H1 (cell line): ENCODE measurements around the gene PBX2. TPM values are rescaled to one million over a fixed set of nuclear protein-coding genes. Genes with fewer than 3 reads are reported as not detected.

Experiments used
- CTCF ChIA-PET: fragments of 300-600 bp; sonication (Branson Sonifier 250); formaldehyde crosslinking; loops from one replicate; lab custom pipeline; 2021; ENCODE audit not compliant: partially characterized antibody; lab: Charles Lee
- POLR2A ChIA-PET: fragments of 300-600 bp; sonication (Branson Sonifier 250); formaldehyde crosslinking; loops from one replicate; lab custom pipeline; 2021; ENCODE audit warnings: inconsistent platforms; ENCODE audit not compliant: partially characterized antibody; lab: Charles Lee
- DNase-seq, 2 experiments: peaks; one replicate each; pipeline versions ENCODE4 v3.0.0 to v3.0.0-alpha.2; 2010 to 2022; ENCODE audit warnings: low spot score in 2 of 2, low read depth in 1 of 2, mixed read lengths in 1 of 2
- FAIRE-seq: peaks from 2 replicates; lab custom pipeline; 2011; peaks lifted over from hg19 to GRCh38; lab: Jason Lieb, UNC
- H2AFZ ChIP-seq: 2 replicates; pipeline ENCODE4 v1.8.1; 2012; ENCODE audit warnings: low read length, inconsistent platforms
- H2AK5ac ChIP-seq: 2 replicates; pipeline ENCODE4 v1.6.1; 2013; ENCODE audit warnings: low read depth, low read length
- H2BK120ac ChIP-seq: replicated peaks from 2 replicates; pipeline ENCODE3; 2013; ENCODE audit warnings: low read depth, low read length, inconsistent platforms
- H2BK12ac ChIP-seq: 2 replicates; pipeline ENCODE4 v1.6.1; 2013; ENCODE audit warnings: low read depth, low read length
- H2BK15ac ChIP-seq: 2 replicates; pipeline ENCODE4 v1.6.1; 2013; ENCODE audit warnings: low read length
- H2BK20ac ChIP-seq: 2 replicates; pipeline ENCODE4 v1.6.1; 2013; ENCODE audit warnings: low read length
- H2BK5ac ChIP-seq: 2 replicates; pipeline ENCODE4 v1.6.1; 2013; ENCODE audit warnings: low read depth, low read length
- H3K14ac ChIP-seq: 2 replicates; pipeline ENCODE4 v1.6.1; 2013; ENCODE audit warnings: inconsistent platforms; ENCODE audit not compliant: insufficient read length
- H3K18ac ChIP-seq: 2 replicates; pipeline ENCODE4 v1.6.1; 2013; ENCODE audit warnings: low read length; ENCODE audit errors: extremely low read depth
- H3K23ac ChIP-seq: 2 replicates; pipeline ENCODE4 v1.6.1; 2013; ENCODE audit warnings: inconsistent platforms; ENCODE audit not compliant: insufficient read length
- H3K23me2 ChIP-seq: 2 replicates; pipeline ENCODE4 v1.6.1; 2013; ENCODE audit warnings: low read depth, low read length
- H3K27ac ChIP-seq: 2 replicates; pipeline ENCODE4 v1.6.1; 2011; ENCODE audit warnings: low read depth, low read length, inconsistent platforms
- H3K27me3 ChIP-seq, 4 experiments: replicated peaks in 1 of 4; 1 replicate in 1 of 4; 2 replicates in 3 of 4; pipeline versions ENCODE4 v1.6.1 to v1.8.1; 2011 to 2013; ENCODE audit warnings: low read length in 3 of 4, mild to moderate bottlenecking in 3 of 4, inconsistent platforms in 2 of 4, mixed read lengths in 2 of 4, moderate library complexity in 1 of 4; ENCODE audit not compliant: control insufficient read depth in 3 of 4, insufficient read depth in 3 of 4; ENCODE audit errors: extremely low read depth in 1 of 4
- H3K36me3 ChIP-seq, 4 experiments: 2 replicates each; pipeline versions ENCODE4 v1.6.1 to v1.8.1; 2011 to 2013; ENCODE audit warnings: mild to moderate bottlenecking in 4 of 4, low read length in 3 of 4, moderate library complexity in 2 of 4, control low read depth in 1 of 4, inconsistent platforms in 1 of 4; ENCODE audit not compliant: insufficient read depth in 4 of 4, control insufficient read depth in 2 of 4
- H3K4ac ChIP-seq: replicated peaks from 2 replicates; pipeline ENCODE3; 2013; ENCODE audit warnings: low read length, low read depth, mixed read lengths, inconsistent platforms; ENCODE audit not compliant: insufficient read length
- H3K4me1 ChIP-seq, 4 experiments: replicated peaks in 1 of 4; 1 replicate in 1 of 4; 2 replicates in 3 of 4; pipeline versions ENCODE4 v1.6.1 to v1.8.1; 2011 to 2013; ENCODE audit warnings: low read length in 3 of 4, inconsistent platforms in 2 of 4, mixed read lengths in 1 of 4; ENCODE audit not compliant: insufficient read depth in 4 of 4, control insufficient read depth in 3 of 4
- H3K4me2 ChIP-seq, 2 experiments: 2 replicates each; pipeline versions ENCODE4 v1.6.1 to v1.8.1; 2011 to 2013; ENCODE audit warnings: low read depth in 2 of 2, low read length in 2 of 2, control low read depth in 1 of 2, inconsistent platforms in 1 of 2, mild to moderate bottlenecking in 1 of 2; ENCODE audit not compliant: insufficient read depth in 1 of 2
- H3K4me3 ChIP-seq, 4 experiments: fragments of 200-600, 300-600 bp in 1 of 4; sonication (generic), shearing (Covaris generic), sonication (Bioruptor Twin) in 1 of 4; 2 replicates each; pipeline versions ENCODE4 v1.5.1 to v1.8.1; 2011 to 2016; ENCODE audit warnings: low read length in 4 of 4, low read depth in 3 of 4, control low read depth in 2 of 4, inconsistent platforms in 2 of 4, mild to moderate bottlenecking in 2 of 4, mixed read lengths in 1 of 4, moderate library complexity in 1 of 4; ENCODE audit not compliant: insufficient read depth in 2 of 4; ENCODE audit errors: extremely low read depth in 1 of 4
- H3K56ac ChIP-seq: replicated peaks from 2 replicates; pipeline ENCODE3; 2013; ENCODE audit warnings: low read depth, mild to moderate bottlenecking, mixed read lengths, low read length, inconsistent platforms; ENCODE audit not compliant: insufficient read length
- H3K79me1 ChIP-seq: 2 replicates; pipeline ENCODE4 v1.6.1; 2013; ENCODE audit warnings: low read depth, low read length, control low read depth
- H3K79me2 ChIP-seq, 2 experiments: 2 replicates each; pipeline versions ENCODE4 v1.6.1 to v1.8.1; 2012 to 2013; ENCODE audit warnings: low read length in 2 of 2, mild to moderate bottlenecking in 2 of 2, inconsistent platforms in 1 of 2; ENCODE audit not compliant: insufficient read depth in 2 of 2, control insufficient read depth in 1 of 2
- H3K9ac ChIP-seq, 4 experiments: replicated peaks in 1 of 4; 1 replicate in 1 of 4; 2 replicates in 3 of 4; pipeline versions ENCODE4 v1.6.1 to v1.8.1; 2011 to 2013; ENCODE audit warnings: low read depth in 3 of 4, low read length in 3 of 4, control low read depth in 2 of 4, mild to moderate bottlenecking in 2 of 4, moderate library complexity in 2 of 4, inconsistent platforms in 1 of 4; ENCODE audit errors: extremely low read depth in 1 of 4
- H3K9me3 ChIP-seq, 2 experiments: 2 replicates each; pipeline versions ENCODE4 v1.6.1 to v1.8.1; 2012 to 2013; ENCODE audit warnings: mild to moderate bottlenecking in 2 of 2, moderate library complexity in 2 of 2, control low read depth in 1 of 2, inconsistent platforms in 1 of 2, low read depth in 1 of 2, low read length in 1 of 2, mixed read lengths in 1 of 2; ENCODE audit not compliant: insufficient read depth in 2 of 2
- H4K20me1 ChIP-seq, 2 experiments: replicated peaks in 1 of 2; 2 replicates each; pipeline versions ENCODE3 to v1.8.1; 2011 to 2013; ENCODE audit warnings: inconsistent platforms in 2 of 2, low read length in 2 of 2, mild to moderate bottlenecking in 1 of 2; ENCODE audit not compliant: insufficient read depth in 2 of 2, control insufficient read depth in 1 of 2
- H4K5ac ChIP-seq: 2 replicates; pipeline ENCODE4 v1.6.1; 2013; ENCODE audit warnings: low read length, low read depth, mixed read lengths, inconsistent platforms; ENCODE audit not compliant: insufficient read length
- H4K8ac ChIP-seq: 2 replicates; pipeline ENCODE4 v1.8.0; 2013; ENCODE audit warnings: mild to moderate bottlenecking, moderate library complexity, low read length, inconsistent platforms; ENCODE audit not compliant: insufficient read depth; ENCODE audit errors: extremely low read depth
- H4K91ac ChIP-seq: replicated peaks from 2 replicates; pipeline ENCODE3; 2013; ENCODE audit warnings: low read length, mixed read lengths, inconsistent platforms; ENCODE audit not compliant: insufficient read length
- E2F6 ChIP-seq: IDR thresholded peaks from 2 replicates; pipeline ENCODE4 v1.6.1; 2012; ENCODE audit warnings: inconsistent platforms
- EGR1 ChIP-seq: IDR thresholded peaks from 2 replicates; pipeline ENCODE4 v1.6.1; 2011; ENCODE audit warnings: low read depth, low read length, borderline replicate concordance
- HDAC2 ChIP-seq, 2 experiments: fragments of 300-600 bp in 1 of 2; sonication (generic) in 1 of 2; IDR thresholded peaks; 2 replicates each; pipeline ENCODE4 v1.6.1; 2011 to 2012; ENCODE audit warnings: low read depth in 2 of 2, low read length in 2 of 2, mild to moderate bottlenecking in 2 of 2, moderate library complexity in 2 of 2, borderline replicate concordance in 1 of 2, inconsistent platforms in 1 of 2
- RAD21 ChIP-seq, 2 experiments: IDR thresholded peaks in 1 of 2; conservative IDR thresholded peaks in 1 of 2; 2 replicates each; pipeline ENCODE4 v1.6.1; 2011; ENCODE audit warnings: low read depth in 2 of 2, low read length in 2 of 2, improper control_type of control experiment in 1 of 2, inconsistent platforms in 1 of 2, mild to moderate bottlenecking in 1 of 2, moderate library complexity in 1 of 2
- RXRA ChIP-seq: IDR thresholded peaks from 2 replicates; pipeline ENCODE4 v1.6.1; 2011; ENCODE audit warnings: low read depth, mild to moderate bottlenecking, low read length, moderate library complexity; ENCODE audit not compliant: insufficient read depth
- SIN3A ChIP-seq, 2 experiments: IDR thresholded peaks in 1 of 2; conservative IDR thresholded peaks in 1 of 2; 2 replicates each; pipeline ENCODE4 v1.6.1; 2011 to 2012; ENCODE audit warnings: low read length in 2 of 2, improper control_type of control experiment in 1 of 2, low read depth in 1 of 2, mild to moderate bottlenecking in 1 of 2
- SP1 ChIP-seq: IDR thresholded peaks from 2 replicates; pipeline ENCODE4 v1.6.1; 2011; ENCODE audit warnings: low read depth, low read length
- WGBS, 2 experiments: shearing (Covaris generic) in 1 of 2; methylation state at CpG; one replicate each; pipeline versions ENCODE4 v1.1.6 to v1.1.7; 2013 to 2015; ENCODE audit warnings: low lambda C conversion rate in 2 of 2, mixed read lengths in 2 of 2, inconsistent platforms in 1 of 2, low coverage in 1 of 2, missing lambda C conversion rate in 1 of 2; ENCODE audit not compliant: insufficient replicate concordance in 2 of 2, insufficient coverage in 1 of 2, insufficient read length in 1 of 2; ENCODE audit errors: extremely low coverage in 1 of 2, missing lambda C conversion rate in 1 of 2; 5-methylcytosine and 5-hydroxymethylcytosine counted together
- polyA plus RNA-seq, 7 experiments: library from polyadenylated mRNA; depleted of rRNA in 3 of 7; stranded (reverse) in 5 of 7; unstranded in 2 of 7; fragments of >200 nt in 5 of 7; fragments of 200-250 nt in 2 of 7; gene quantifications; 1 replicate in 5 of 7; 2 replicates in 1 of 7; 4 replicates in 1 of 7; pipeline versions ENCODE4 v1.2.1 to v1.2.3, GENCODE V29; 2011 to 2013; ENCODE audit warnings: missing spikeins in 2 of 7, mixed read lengths in 2 of 7
- total RNA-seq: library from RNA; stranded (reverse); fragmentation: NEBNext Ultra II Directional; extraction: Animal tissue kit (Norgen Biotek cat#: 25700); gene quantifications from 2 replicates; pipeline ENCODE4 v1.2.1, GENCODE V29; 2021

PBX2 gene
- total and polyA plus RNA-seq, 2 of the 8 experiments (the other 6 are each of a cell fraction or from before 2014, with no cell fraction given) = 102 to 130 TPM

- Histone ChIP-seq H3K23me2 (peaks cover 11% of the 10 kb centered on the region), H2AFZ (no peak within 1 kb of the TSS), H3K4me1 (peaks cover 8 to 45% (median 26%) of the 10 kb centered on the region in 4 experiments), H2BK15ac (peak within 1 kb of the TSS; percentile 99), H3K4me3 (peak within 1 kb of the TSS in 1 of 4 experiments; percentile 42; a peak in 2 of 8 replicates), H2AK5ac (peak within 1 kb of the TSS; percentile 40), H4K5ac (peak within 1 kb of the TSS; percentile 54), H3K14ac (no peak within 1 kb of the TSS), H2BK5ac (peak within 1 kb of the TSS; percentile 92; the same call in 1 of the 2 replicates), H3K36me3 (peaks cover 0 to 6% (median 3%) of the 10 kb centered on the region in 4 experiments; a peak in 4 of 8 replicates), H2BK12ac (peak within 1 kb of the TSS; percentile 94; the same call in 1 of the 2 replicates), H4K8ac (peak within 1 kb of the TSS; percentile 54), H3K27ac (no peak within 1 kb of the TSS), H3K79me2 (peaks cover 0 to 13% of the 10 kb centered on the region in 2 experiments; a peak in 2 of 4 replicates), H3K4ac (no peak within 1 kb of the TSS), H3K79me1 (no peaks in the 10 kb centered on the region; the same call in 1 of the 2 replicates), H3K27me3 (no peaks in the 10 kb centered on the region), H3K56ac (no peak within 1 kb of the TSS), H4K20me1 (no peaks in the 10 kb centered on the region), H2BK120ac (peak within 1 kb of the TSS; percentile 88), H3K9ac (no peak within 1 kb of the TSS), H3K4me2 (peak within 1 kb of the TSS; percentile 57 to 90), H3K9me3 (no peaks in the 10 kb centered on the region), H2BK20ac (peak within 1 kb of the TSS; percentile 72; the same call in 1 of the 2 replicates), H3K18ac (peak within 1 kb of the TSS; percentile 97), H3K23ac (no peak within 1 kb of the TSS), H4K91ac (peak within 1 kb of the TSS; percentile 76)
- ChIA-PET POLR2A (interaction anchor here (1.0 to 13.3 kb wide), 6 partner anchors 13 to 779 kb away, joined by 3 to 194 read pairs (median 8); partner anchors contain the start of genes AGPAT1, PRRT1, RNF5 and TNXB), CTCF (interaction anchor here (1.0 to 1.6 kb wide), 6 partner anchors 10 to 778 kb away, joined by 3 to 6 read pairs (median 4); no protein-coding TSS in a partner anchor)
- FAIRE-seq (no peak), DNase-seq (no peak)
- 59% methylated on average over 3 of the region's 5 CpGs; no CpG with 5 or more reads in 1 of the 2 experiments for WGBS, 2 experiments
- no peak for TF ChIP-seq HDAC2 (IDR thresholded peaks at IDR 0.05; ENCODE audit: borderline replicate concordance in 1 of 2, low read depth in 2 of 2, low read length in 2 of 2)
- no peak for TF ChIP-seq E2F6
- peak; percentile 35; the same call in 1 of the 2 replicates for TF ChIP-seq EGR1
- no peak for TF ChIP-seq SIN3A (conservative IDR thresholded peaks at IDR 0.05 in 1 of 2, IDR thresholded peaks at IDR 0.05 in 1 of 2; ENCODE audit: low read depth in 1 of 2, low read length in 2 of 2)
- peak; percentile 79 for TF ChIP-seq SP1
- TF ChIP-seq RAD21 (IDR thresholded peaks at IDR 0.05 in 1 of 2, conservative IDR thresholded peaks at IDR 0.05 in 1 of 2; ENCODE audit: low read depth in 2 of 2, low read length in 2 of 2) = no peak
- TF ChIP-seq RXRA = no peak
Measured at GRCh38 chr6:32192608-32193039, 2.6 kb upstream of the PBX2 start, which contains the start of gene GPSM3. GPSM3 (minus strand) TSS chr6:32192643; CDS start chr6:32192513, 130 bp downstream.
